H9 (cell line): Measurements from ENCODE around the gene PDZD2. TPM values are rescaled to one million over a fixed set of nuclear protein-coding genes. Genes with fewer than 3 reads are reported as not detected.

ENCODE experiments used
- DNase-seq: peaks from one replicate; pipeline ENCODE4 v3.0.0-alpha.2; 2017
- H2AFZ ChIP-seq: one replicate; pipeline ENCODE4 v1.6.1; 2013; ENCODE audit warnings: mild to moderate bottlenecking, low read length, control low read depth, moderate library complexity
- H2AK5ac ChIP-seq: 2 replicates; pipeline ENCODE4 v1.6.1; 2013; ENCODE audit warnings: low read length, control low read depth, mixed read lengths; ENCODE audit not compliant: insufficient read length
- H2BK120ac ChIP-seq: one replicate; pipeline ENCODE4 v1.6.1; 2013; ENCODE audit warnings: low read depth, mild to moderate bottlenecking, low read length, control low read depth, inconsistent platforms; ENCODE audit not compliant: poor library complexity, severe bottlenecking
- H2BK12ac ChIP-seq: 2 replicates; pipeline ENCODE4 v1.6.1; 2013; ENCODE audit warnings: low read length, control low read depth, mixed read lengths, low read depth; ENCODE audit not compliant: insufficient read length
- H2BK15ac ChIP-seq: 2 replicates; pipeline ENCODE4 v1.6.1; 2013; ENCODE audit warnings: low read depth, low read length, control low read depth
- H2BK20ac ChIP-seq: one replicate; pipeline ENCODE4 v1.6.1; 2013; ENCODE audit warnings: low read depth, mild to moderate bottlenecking, low read length, control low read depth, inconsistent platforms; ENCODE audit not compliant: poor library complexity, severe bottlenecking
- H2BK5ac ChIP-seq: 2 replicates; pipeline ENCODE4 v1.6.1; 2013; ENCODE audit warnings: low read length, control low read depth, mixed read lengths; ENCODE audit not compliant: insufficient read length
- H3K14ac ChIP-seq: 2 replicates; pipeline ENCODE4 v1.6.1; 2013; ENCODE audit warnings: low read length, control low read depth; ENCODE audit not compliant: insufficient read depth
- H3K18ac ChIP-seq: 2 replicates; pipeline ENCODE4 v1.6.1; 2013; ENCODE audit warnings: low read depth, mild to moderate bottlenecking, mixed read lengths, low read length, control low read depth; ENCODE audit not compliant: insufficient read length
- H3K23ac ChIP-seq: 2 replicates; pipeline ENCODE4 v1.6.1; 2013; ENCODE audit warnings: low read length, control low read depth, mixed read lengths, low read depth; ENCODE audit not compliant: insufficient read length
- H3K23me2 ChIP-seq: 2 replicates; pipeline ENCODE4 v1.6.1; 2013; ENCODE audit warnings: low read depth, mild to moderate bottlenecking, mixed read lengths, low read length, control low read depth; ENCODE audit not compliant: insufficient read length, poor library complexity, severe bottlenecking
- H3K27ac ChIP-seq: 2 replicates; pipeline ENCODE4 v1.5.1; 2013; ENCODE audit warnings: low read length, control low read depth, mixed read lengths, low read depth; ENCODE audit not compliant: insufficient read length
- H3K27me3 ChIP-seq: 2 replicates; pipeline ENCODE4 v1.6.1; 2013; ENCODE audit warnings: low read length, control low read depth, inconsistent platforms; ENCODE audit not compliant: insufficient read depth
- H3K4ac ChIP-seq: 2 replicates; pipeline ENCODE4 v1.6.1; 2013; ENCODE audit warnings: low read depth, mild to moderate bottlenecking, control low read depth, inconsistent platforms, low read length, moderate library complexity
- H3K4me1 ChIP-seq: 2 replicates; pipeline ENCODE4 v1.6.1; 2013; ENCODE audit warnings: low read length, control low read depth, inconsistent platforms; ENCODE audit not compliant: insufficient read depth
- H3K4me2 ChIP-seq: 2 replicates; pipeline ENCODE4 v1.6.1; 2013; ENCODE audit warnings: low read length, control low read depth, mixed read lengths; ENCODE audit not compliant: insufficient read length, insufficient read depth
- H3K56ac ChIP-seq: 2 replicates; pipeline ENCODE4 v1.6.1; 2013; ENCODE audit warnings: low read depth, mild to moderate bottlenecking, mixed read lengths, low read length, control low read depth; ENCODE audit not compliant: insufficient read length
- H3K79me1 ChIP-seq: 2 replicates; pipeline ENCODE4 v1.6.1; 2013; ENCODE audit warnings: low read depth, mild to moderate bottlenecking, moderate library complexity, low read length, control low read depth, inconsistent platforms; ENCODE audit not compliant: insufficient read depth, poor library complexity, severe bottlenecking
- H3K79me2 ChIP-seq: 2 replicates; pipeline ENCODE4 v1.6.1; 2013; ENCODE audit warnings: low read length, control low read depth, inconsistent platforms; ENCODE audit not compliant: insufficient read depth
- H3K9ac ChIP-seq: 2 replicates; pipeline ENCODE4 v1.6.1; 2013; ENCODE audit warnings: low read length, control low read depth, mixed read lengths; ENCODE audit not compliant: insufficient read length; ENCODE audit errors: extremely low read depth
- H3K9me3 ChIP-seq: one replicate; pipeline ENCODE4 v1.6.1; 2013; ENCODE audit warnings: low read depth, low read length, inconsistent platforms; ENCODE audit not compliant: control insufficient read depth
- H3T11ph ChIP-seq: one replicate; pipeline ENCODE4 v1.6.1; 2013; ENCODE audit warnings: mild to moderate bottlenecking, low read length, control low read depth, inconsistent platforms
- H4K20me1 ChIP-seq: one replicate; pipeline ENCODE4 v1.6.1; 2013; ENCODE audit not compliant: control insufficient read depth, insufficient read length, insufficient read depth
- H4K5ac ChIP-seq: 2 replicates; pipeline ENCODE4 v1.6.1; 2013; ENCODE audit warnings: low read depth, mild to moderate bottlenecking, mixed read lengths, low read length, control low read depth; ENCODE audit not compliant: insufficient read length
- H4K8ac ChIP-seq: replicated peaks from 2 replicates; pipeline ENCODE4 v1.6.1; 2013; ENCODE audit warnings: low read length, control low read depth, mixed read lengths, low read depth; ENCODE audit not compliant: insufficient read length
- H4K91ac ChIP-seq: 2 replicates; pipeline ENCODE4 v1.6.1; 2013; ENCODE audit warnings: low read depth, mild to moderate bottlenecking, moderate library complexity, mixed read lengths, low read length, control low read depth; ENCODE audit not compliant: insufficient read length
- H3K27ac Mint-ChIP-seq, 3 experiments: 2 replicates in 2 of 3; 3 replicates in 1 of 3; pipeline ENCODE4 v1.8.0; 2020 to 2021; ENCODE audit warnings: mixed read lengths in 3 of 3, mild to moderate bottlenecking in 1 of 3, moderate library complexity in 1 of 3
- H3K27me3 Mint-ChIP-seq: 2 replicates; pipeline ENCODE4 v1.8.0; 2021; ENCODE audit warnings: low read depth, mild to moderate bottlenecking, moderate library complexity, mixed read lengths
- H3K36me3 Mint-ChIP-seq, 3 experiments: 2 replicates in 2 of 3; 3 replicates in 1 of 3; pipeline ENCODE4 v1.8.0; 2020 to 2021; ENCODE audit warnings: low read depth in 3 of 3, mixed read lengths in 3 of 3; ENCODE audit not compliant: insufficient read depth in 1 of 3
- H3K4me1 Mint-ChIP-seq, 2 experiments: 2 replicates each; pipeline ENCODE4 v1.8.0; 2020; ENCODE audit warnings: mixed read lengths in 2 of 2
- H3K4me3 Mint-ChIP-seq, 2 experiments: 2 replicates in 1 of 2; 3 replicates in 1 of 2; pipeline ENCODE4 v1.8.0; 2020 to 2021; ENCODE audit warnings: mild to moderate bottlenecking in 2 of 2, mixed read lengths in 2 of 2, moderate library complexity in 1 of 2
- H3K9me3 Mint-ChIP-seq, 2 experiments: 2 replicates in 1 of 2; 3 replicates in 1 of 2; pipeline ENCODE4 v1.8.0; 2020; ENCODE audit warnings: mild to moderate bottlenecking in 2 of 2, mixed read lengths in 2 of 2, moderate library complexity in 1 of 2
- CTCF ChIP-seq: fragments of 200-600 bp; sonication (generic); conservative IDR thresholded peaks from 3 replicates; pipeline ENCODE4 v1.8.0; 2021; ENCODE audit warnings: antibody characterized with exemption, mild to moderate bottlenecking
- WGBS: extraction: QIAGEN DNeasy Blood & Tissue Kit; methylation state at CpG from one replicate; pipeline ENCODE4 v1.1.7; 2013; ENCODE audit warnings: missing lambda C conversion rate, low lambda C conversion rate, mixed read lengths; ENCODE audit not compliant: insufficient read length; ENCODE audit errors: extremely low coverage; 5-methylcytosine and 5-hydroxymethylcytosine counted together
- total RNA-seq: library from RNA; stranded (reverse); gene quantifications from 2 replicates; pipeline ENCODE4 v1.2.1, GENCODE V29; 2021

PDZD2 gene
- total RNA-seq, 1 experiment from 2014 or later: 9.9 TPM

DNA sequence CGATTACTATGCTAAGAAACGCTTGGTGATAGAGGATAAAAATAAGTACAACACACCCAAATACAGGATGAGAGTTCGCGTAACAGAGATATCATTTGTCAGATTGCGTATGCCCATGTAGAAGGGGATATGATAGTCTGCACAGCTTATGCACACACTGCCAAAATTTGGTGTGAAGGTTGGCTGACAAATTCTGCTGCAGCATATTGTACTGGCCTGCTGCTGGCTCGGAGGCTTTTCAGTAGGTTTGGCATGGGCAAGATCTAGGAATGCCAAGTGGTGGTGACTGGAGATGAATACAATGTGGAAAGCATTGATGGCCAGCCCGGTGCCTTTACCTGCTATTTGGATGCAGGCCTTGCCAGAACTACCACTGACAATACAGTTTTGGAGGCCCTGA is 208.4 kb downstream of the PDZD2 start:
- H4K5ac ChIP-seq: no peak overlapping the region
- no peak overlapping the region for H2AK5ac ChIP-seq
- no peak overlapping the region for H3K23ac ChIP-seq
- Mint-ChIP-seq H3K4me3 (no peak overlapping the region), H3K36me3 (no peaks in the 10 kb centered on the region), H3K27ac (no peak overlapping the region), H3K27me3 (no peaks in the 10 kb centered on the region), H3K9me3 (no peaks in the 10 kb centered on the region), H3K4me1 (peaks cover 3 to 5% of the 10 kb centered on the region in 2 experiments; a peak in 3 of 4 replicates)
- no peak overlapping the region for H3K18ac ChIP-seq
- TF ChIP-seq CTCF: no peak
- no peaks in the 10 kb centered on the region for H3K79me2 ChIP-seq
- H2BK5ac ChIP-seq: no peak overlapping the region
- no peak overlapping the region for H2BK12ac ChIP-seq
- H3K9me3 ChIP-seq: no peaks in the 10 kb centered on the region
- no peak overlapping the region for H3K27ac ChIP-seq
- H3K14ac ChIP-seq: no peak overlapping the region
- H3K56ac ChIP-seq: no peak overlapping the region
- H3K4ac ChIP-seq: no peak overlapping the region
- no peak overlapping the region for H4K8ac ChIP-seq
- no peaks in the 10 kb centered on the region for H3K4me1 ChIP-seq
- H2BK120ac ChIP-seq: no peak overlapping the region
- DNase-seq: no peak
- no peaks in the 10 kb centered on the region for H3K27me3 ChIP-seq
- H4K20me1 ChIP-seq: no peaks in the 10 kb centered on the region
- H3K4me2 ChIP-seq: no peak overlapping the region
- H2BK15ac ChIP-seq: no peak overlapping the region
- H3K79me1 ChIP-seq: no peaks in the 10 kb centered on the region
- H2BK20ac ChIP-seq: no peak overlapping the region
- H3K9ac ChIP-seq: no peak overlapping the region
- H2AFZ ChIP-seq: no peak overlapping the region
- no peaks in the 10 kb centered on the region for H3K23me2 ChIP-seq
- no CpG with 5 or more reads among the region's 7 CpGs for WGBS
- no peak overlapping the region for H3T11ph ChIP-seq
- H4K91ac ChIP-seq: no peak overlapping the region
